K562 (cell line): ENCODE data around the gene TLE3. TPM values are rescaled to one million over a fixed set of nuclear protein-coding genes. Genes with fewer than 3 reads are reported as not detected.

Experiments used
- ATAC-seq: fragments of 200-7000 bp; cut with Tn5 transposase; 3 replicates; pipeline ENCODE4 v1.9.1; 2020; ENCODE audit warnings: moderate library complexity
- BruUV-seq: library from RNA; stranded (reverse); fragments of 400-500 nt; replicated peaks from 2 replicates; lab custom pipeline; 2021; lab: Mats Ljungman, UMichigan
- CTCF ChIA-PET: fragments of 300-600 bp; formaldehyde crosslinking; extraction: SDS; loops from one replicate; lab custom pipeline; 2021; ENCODE audit warnings: low intra/inter-chr PET ratio; lab: Yijun Ruan, JAX
- POLR2A ChIA-PET: fragments of 300-600, 350-650 bp; sonication (Branson Sonifier 250); formaldehyde crosslinking; extraction: SDS; loops from one replicate; lab custom pipeline; 2021; ENCODE audit warnings: antibody characterized with exemption, inconsistent platforms; lab: Yijun Ruan, JAX
- DNase-seq, 4 experiments: peaks; one replicate each; pipeline versions ENCODE4 v3.0.0 to v3.0.0-alpha.2; 2011 to 2018; ENCODE audit warnings: low spot score in 3 of 4, mixed read lengths in 3 of 4; ENCODE audit errors: extremely low read depth in 1 of 4
- FAIRE-seq: peaks from 2 replicates; lab custom pipeline; 2011; peaks lifted over from hg19 to GRCh38; lab: Jason Lieb, UNC
- H2AFZ ChIP-seq: 2 replicates; pipeline ENCODE4 v1.6.0; 2011; ENCODE audit warnings: low read depth, low read length, control low read depth, inconsistent platforms
- H3K27ac ChIP-seq: fragments of 200-600 bp; 3 replicates; pipeline ENCODE4 v1.8.0; 2011; ENCODE audit warnings: low read depth, mild to moderate bottlenecking, control low read depth, inconsistent platforms, low read length, moderate library complexity, mixed read lengths; ENCODE audit errors: extremely low read depth
- H3K27me3 ChIP-seq, 2 experiments: fragments of 300-600 bp in 1 of 2; 2 replicates in 1 of 2; 3 replicates in 1 of 2; pipeline versions ENCODE4 v1.6.0 to v1.8.0; 2011; ENCODE audit warnings: inconsistent platforms in 2 of 2, low read length in 2 of 2, mild to moderate bottlenecking in 1 of 2, mixed read lengths in 1 of 2, moderate library complexity in 1 of 2; ENCODE audit not compliant: control insufficient read depth in 2 of 2, insufficient read depth in 2 of 2
- H3K36me3 ChIP-seq: fragments of 300-600 bp; 3 replicates; pipeline ENCODE4 v1.8.0; 2011; ENCODE audit warnings: mild to moderate bottlenecking, low read length, inconsistent platforms; ENCODE audit not compliant: control insufficient read depth, insufficient read depth
- H3K4me1 ChIP-seq, 2 experiments: fragments of 200-600 bp in 1 of 2; replicated peaks in 1 of 2; 2 replicates in 1 of 2; 3 replicates in 1 of 2; pipeline versions ENCODE4 v1.5.1 to v1.8.0; 2011; ENCODE audit warnings: inconsistent platforms in 2 of 2, low read length in 2 of 2, mild to moderate bottlenecking in 1 of 2, mixed read lengths in 1 of 2, moderate library complexity in 1 of 2; ENCODE audit not compliant: control insufficient read depth in 2 of 2, insufficient read depth in 2 of 2
- H3K4me2 ChIP-seq: 2 replicates; pipeline ENCODE4 v1.6.1; 2011; ENCODE audit warnings: low read length, control low read depth, inconsistent platforms, mixed read lengths; ENCODE audit not compliant: insufficient read depth
- H3K4me3 ChIP-seq: fragments of 200-600 bp; sonication (generic), shearing (Covaris generic); 2 replicates; pipeline ENCODE4 v1.5.1; 2016; ENCODE audit warnings: control low read depth, inconsistent platforms
- H3K79me2 ChIP-seq: fragments of 200-600 bp; 3 replicates; pipeline ENCODE4 v1.8.0; 2011; ENCODE audit warnings: low read length, inconsistent platforms; ENCODE audit not compliant: control insufficient read depth, insufficient read depth
- H3K9ac ChIP-seq, 2 experiments: 2 replicates each; pipeline versions ENCODE4 v1.6.0 to v1.6.1; 2011; ENCODE audit warnings: low read depth in 2 of 2, low read length in 2 of 2, control low read depth in 1 of 2, inconsistent platforms in 1 of 2, mild to moderate bottlenecking in 1 of 2, mixed read lengths in 1 of 2; ENCODE audit not compliant: insufficient read depth in 1 of 2
- H3K9me1 ChIP-seq: one replicate; pipeline ENCODE4 v1.6.0; 2011; ENCODE audit warnings: inconsistent platforms, mild to moderate bottlenecking, low read length, moderate library complexity; ENCODE audit not compliant: control insufficient read depth, insufficient read depth
- H3K9me3 ChIP-seq: replicated peaks from 2 replicates; pipeline ENCODE4 v1.5.1; 2011; ENCODE audit warnings: low read depth, low read length, inconsistent platforms; ENCODE audit not compliant: control insufficient read depth, insufficient read depth
- H4K20me1 ChIP-seq: replicated peaks from 2 replicates; pipeline ENCODE4 v1.6.1; 2011; ENCODE audit warnings: low read length, inconsistent platforms, mixed read lengths; ENCODE audit not compliant: control insufficient read depth, insufficient read depth
- FOXA1 ChIP-seq: fragments of 450-650 bp; IDR thresholded peaks from 2 replicates; pipeline ENCODE4 v1.6.1; 2016; ENCODE audit warnings: mild to moderate bottlenecking, borderline replicate concordance
- ILK ChIP-seq: fragments of 450-650 bp; IDR thresholded peaks from 2 replicates; pipeline ENCODE4 v1.6.1; 2016; ENCODE audit warnings: missing genetic modification characterization, low read depth, mild to moderate bottlenecking, missing compliant biosample characterization, moderate library complexity, borderline replicate concordance
- NFE2L1 ChIP-seq: fragments of 450-650 bp; IDR thresholded peaks from 2 replicates; pipeline ENCODE4 v1.6.1; 2016; ENCODE audit warnings: missing genetic modification characterization, low read depth, mild to moderate bottlenecking, missing compliant biosample characterization, moderate library complexity, borderline replicate concordance
- POLR3A ChIP-seq: IDR thresholded peaks from 2 replicates; pipeline ENCODE4 v1.6.1; 2011; ENCODE audit warnings: borderline replicate concordance, mild to moderate bottlenecking, moderate library complexity; ENCODE audit not compliant: insufficient read length, insufficient read depth; ENCODE audit errors: extremely low read depth
- WGBS: fragments of 100-300 bp; shearing (Covaris generic); methylation state at CpG from one replicate; pipeline ENCODE4 v1.1.6; 2016; ENCODE audit warnings: low coverage, mixed read lengths; ENCODE audit not compliant: insufficient coverage; ENCODE audit errors: missing lambda C conversion rate; 5-methylcytosine and 5-hydroxymethylcytosine counted together
- in situ Hi-C: fragments of 300-500 bp; cut with MboI; formaldehyde crosslinking; loops from 4 replicates; pipeline ENCODE4 v1.15.0; 2018; ENCODE audit warnings: inconsistent platforms, mixed read lengths
- intact Hi-C: fragments of 100-400 bp; cut with micrococcal nuclease; formaldehyde crosslinking; loops from 2 replicates; pipeline ENCODE4 v1.14.2; 2022
- polyA plus RNA-seq, 8 experiments: library from polyadenylated mRNA; depleted of rRNA in 4 of 8; stranded (reverse) in 5 of 8; unstranded in 3 of 8; fragments of >200 nt; fragmentation: Nextera tagmentation in 2 of 8; fragmentation: Illumina TruSeq in 1 of 8; extraction: Ambion mirVana in 2 of 8; extraction: Trizol in 1 of 8; gene quantifications; 2 replicates each; pipeline versions ENCODE4 v1.2.1 to v1.2.3, GENCODE V29; 2011 to 2014; ENCODE audit warnings: inconsistent platforms in 1 of 8, missing spikeins in 1 of 8
- total RNA-seq, 7 experiments: library from RNA; depleted of rRNA in 6 of 7; stranded (reverse); fragments of >200 nt in 6 of 7; fragmentation: Illumina TruSeq in 2 of 7; extraction: Trizol in 2 of 7; gene quantifications; 2 replicates each; pipeline versions ENCODE4 v1.2.1 to v1.2.3, GENCODE V29; 2011 to 2021; ENCODE audit warnings: low replicate concordance in 1 of 7

TLE3 gene
- total and polyA plus RNA-seq, 9 of the 15 experiments (the other 6 are each of a cell fraction or from before 2014, with no cell fraction given): 1.5 to 84.2 (median 14.1) TPM

DNA sequence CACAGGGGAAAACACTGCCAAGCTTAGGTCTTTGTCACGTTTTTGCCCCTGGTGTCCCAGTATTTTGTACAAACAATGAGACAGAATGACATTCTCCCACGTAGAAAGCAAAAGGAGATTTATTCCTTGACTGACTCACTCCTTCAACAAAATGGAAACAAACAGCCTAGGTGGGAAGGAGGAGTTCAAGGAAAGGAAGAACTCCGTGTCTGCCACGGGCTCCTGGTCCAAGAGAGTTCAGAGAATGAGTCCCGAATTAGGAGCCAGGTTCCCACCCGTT is 8.1 kb downstream of the TLE3 start:
- no peak overlapping the region for H3K27ac ChIP-seq
- H3K9ac ChIP-seq: no peak overlapping the region
- no peak overlapping the region for H3K4me2 ChIP-seq
- intact Hi-C loops: no loop called here
- no peak overlapping the region for H3K4me3 ChIP-seq
- H3K9me1 ChIP-seq: peaks cover 4% of the 10 kb centered on the region
- no peaks in the 10 kb centered on the region for H3K27me3 ChIP-seq
- in situ Hi-C loops: no loop called here
- no peak for DNase-seq
- H2AFZ ChIP-seq: no peak overlapping the region
- FAIRE-seq: no peak
- H4K20me1 ChIP-seq: peaks cover 46% of the 10 kb centered on the region
- TF ChIP-seq POLR3A (no peak), ILK (tag) (no peak), NFE2L1 (tag) (no peak), FOXA1 (no peak)
- no peak for ATAC-seq
- WGBS: 69% methylated on average over 6 of the region's 6 CpGs
- POLR2A ChIA-PET: interaction anchor here (0.7 to 1.5 kb wide), 3 partner anchors 10 to 705 kb away, joined by 4 to 9 read pairs (median 4); no protein-coding TSS in a partner anchor
- H3K4me1 ChIP-seq: peaks cover 44 to 82% of the 10 kb centered on the region in 2 experiments
- H3K79me2 ChIP-seq: peaks cover 94% of the 10 kb centered on the region
- H3K36me3 ChIP-seq: peaks cover 93% of the 10 kb centered on the region
- BruUV-seq: no TSS peak
- CTCF ChIA-PET: no interaction called here
- no peaks in the 10 kb centered on the region for H3K9me3 ChIP-seq
